Purkinje cell (primary cell): ENCODE measurements around the gene FBXW7. TPM values are rescaled to one million over a fixed set of nuclear protein-coding genes. Genes with fewer than 3 reads are reported as not detected.

Experiments
- polyA plus RNA-seq: library from polyadenylated mRNA; unstranded; fragments of >200 nt; fragmentation: Nextera tagmentation; gene quantifications from 2 replicates; pipeline ENCODE4 v1.2.1, GENCODE V29; 2014

The FBXW7 gene
- polyA plus RNA-seq, result 54.2 and 121 TPM in 2 replicates

GRCh38 chr4:152535903-152536544, at the start of gene FBXW7:
TSS of gene FBXW7 (minus strand) at chr4:152536092. CDS start at chr4:152411803, 124,289 bp downstream.

Other genes with a start within 250 kb of the FBXW7 start
- 0.05 and 0.06 TPM in 2 replicates for gene TMEM154, start 143.9 kb upstream of the FBXW7 start, polyA plus RNA-seq
- 0.59 TPM in 1 of 2 replicates, not detected in the other for gene TIGD4, start 243.6 kb upstream of the FBXW7 start, polyA plus RNA-seq
- gene ARFIP1, start 243.9 kb upstream of the FBXW7 start, polyA plus RNA-seq, result 6.3 and 10.1 TPM in 2 replicates